Measurements from ENCODE around the gene RBM24. TPM values are rescaled to one million over a fixed set of nuclear protein-coding genes. Genes with fewer than 3 reads are reported as not detected.

RBM24 gene
- total and polyA plus RNA-seq, 2 of the 13 experiments (the other 11 are each of a cell fraction or from before 2014, with no cell fraction given): 1.5 to 14.2 TPM

DNA sequence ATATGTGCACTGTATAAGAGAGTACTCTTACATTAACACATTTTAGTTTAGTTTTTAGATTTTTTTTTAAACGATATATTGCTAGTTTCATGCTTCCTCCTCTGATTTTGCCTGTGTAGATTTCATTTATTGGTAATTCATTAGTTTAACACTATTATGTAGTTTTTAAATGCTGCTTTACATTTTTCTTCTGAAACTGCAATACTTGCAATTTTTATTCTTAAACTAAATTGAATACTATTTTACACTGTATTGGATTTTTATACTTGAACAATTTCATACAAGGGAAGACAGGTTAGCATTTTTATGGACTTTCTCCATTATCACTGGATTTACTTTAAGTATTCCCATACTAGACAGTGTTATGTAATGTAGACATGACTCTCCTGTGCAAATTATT lies 12.2 kb downstream of the RBM24 start:
- Histone ChIP-seq H2AFZ (ENCODE audit: low read length) (no peak overlapping the region), H3K79me2 (ENCODE audit: insufficient read depth, low read length) (no peaks in the 10 kb centered on the region), H3K9ac (ENCODE audit: insufficient read depth, low read depth, low read length) (no peak overlapping the region), H3K9me3 (ENCODE audit: low read length) (no peaks in the 10 kb centered on the region), H3K36me3 (replicated peaks in 1 of 2; ENCODE audit: control insufficient read depth in 1 of 2, insufficient read depth in 2 of 2, low read length in 2 of 2) (no peaks in the 10 kb centered on the region), H3K4me3 (replicated peaks in 1 of 3; ENCODE audit: insufficient read depth in 1 of 3, low read depth in 2 of 3, low read length in 3 of 3) (no peak overlapping the region), H3K4me1 (ENCODE audit: insufficient read depth, low read length) (peaks cover 8% of the 10 kb centered on the region; the same call in 1 of the 2 replicates), H4K20me1 (ENCODE audit: insufficient read depth, low read length) (no peaks in the 10 kb centered on the region), H3K27me3 (ENCODE audit: control insufficient read depth in 1 of 2, insufficient read depth in 2 of 2, low read length in 2 of 2) (no peaks in the 10 kb centered on the region), H3K4me2 (ENCODE audit: low read depth, low read length) (no peak overlapping the region), H3K27ac (ENCODE audit: extremely low read length, insufficient read depth, low read length) (no peak overlapping the region)
- intact Hi-C loops (cut with micrococcal nuclease; ENCODE audit: unreplicated experiment) (no loop called here), in situ Hi-C loops (cut with HindIII; ENCODE audit: extremely low pct_ligation_motif_present, low pct_unique_long_range_greater_than_20kb) (no loop called here)
- peak in 1 of 2 experiments; percentile 50; a peak in 1 of 4 replicates for TF ChIP-seq MAFK (conservative IDR thresholded peaks at IDR 0.05 in 1 of 2, IDR thresholded peaks at IDR 0.05 in 1 of 2; ENCODE audit: low read length in 2 of 2)
- TF ChIP-seq, protein P1, sequence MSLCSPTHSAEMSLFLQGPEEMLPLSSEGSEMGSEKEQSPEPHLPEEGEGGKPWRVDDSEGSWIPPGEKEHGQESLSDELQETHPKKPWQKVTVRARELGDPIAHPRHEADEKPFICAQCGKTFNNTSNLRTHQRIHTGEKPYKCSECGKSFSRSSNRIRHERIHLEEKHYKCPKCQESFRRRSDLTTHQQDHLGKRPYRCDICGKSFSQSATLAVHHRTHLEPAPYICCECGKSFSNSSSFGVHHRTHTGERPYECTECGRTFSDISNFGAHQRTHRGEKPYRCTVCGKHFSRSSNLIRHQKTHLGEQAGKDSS (CRISPR knock-in tag; IDR thresholded peaks at IDR 0.05; ENCODE audit: borderline replicate concordance, low read depth): no peak
- no peak for DNase-seq (ENCODE audit: low spot score)
- POLR2A ChIA-PET: no interaction called here
- WGBS (ENCODE audit: low lambda C conversion rate): 57% methylated on average over 1 of the region's 1 CpG
- CTCF ChIA-PET (ENCODE audit: low intra/inter-chr PET ratio, low total read pairs): no interaction called here
- FAIRE-seq: no peak
- BruUV-seq (replicated peaks): no TSS peak
- ATAC-seq: no peak

DNA sequence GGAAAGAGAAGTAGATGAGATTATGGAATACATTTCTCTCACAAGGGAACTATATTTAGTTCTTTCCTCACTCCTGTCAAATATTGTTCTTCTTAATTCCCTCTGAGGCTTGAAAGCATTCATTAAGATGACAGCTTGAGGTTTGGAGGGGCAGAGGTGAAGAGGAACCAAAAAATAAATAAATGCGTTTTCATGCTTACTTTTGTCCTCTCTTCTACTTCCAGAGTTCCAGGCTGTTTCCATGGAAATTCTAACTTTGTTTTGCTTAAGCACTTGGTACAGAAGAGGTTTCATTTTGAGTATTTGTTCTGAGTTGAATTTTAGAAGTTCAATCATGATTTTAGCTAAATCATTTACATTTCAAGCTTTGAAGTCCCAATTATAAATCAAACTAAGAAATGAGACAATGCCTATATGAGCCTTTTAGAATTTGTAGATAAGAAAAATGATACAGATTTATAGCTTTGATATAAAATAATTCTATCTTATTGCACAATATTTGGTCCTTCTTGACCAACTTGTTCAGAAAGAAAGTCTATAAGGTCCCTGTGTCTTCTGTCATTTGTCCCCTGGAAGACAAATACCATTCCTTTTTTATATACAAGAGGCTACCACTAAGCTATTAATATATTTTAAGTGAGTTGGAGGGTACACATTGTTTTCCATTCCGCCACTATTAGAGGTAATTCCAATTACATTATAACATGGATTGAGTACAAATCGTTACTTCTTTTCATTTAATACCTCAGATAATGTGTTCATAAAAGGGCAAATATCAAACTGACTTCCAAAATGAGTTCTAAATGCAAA lies 16.3 kb downstream of the RBM24 start:
- 43% methylated on average over 3 of the region's 3 CpGs for WGBS (ENCODE audit: low lambda C conversion rate)
- peaks cover 8% of the 10 kb centered on the region; the same call in 1 of the 2 replicates for H3K4me1 ChIP-seq (ENCODE audit: insufficient read depth, low read length)
- CTCF ChIA-PET (ENCODE audit: low intra/inter-chr PET ratio, low total read pairs): no interaction called here
- H3K79me2 ChIP-seq (ENCODE audit: insufficient read depth, low read length): no peaks in the 10 kb centered on the region
- no peaks in the 10 kb centered on the region for H4K20me1 ChIP-seq (ENCODE audit: insufficient read depth, low read length)
- H3K27ac ChIP-seq (ENCODE audit: extremely low read length, insufficient read depth, low read length): no peak overlapping the region
- H2AFZ ChIP-seq (ENCODE audit: low read length): peak overlapping the region; percentile 9
- no peak overlapping the region for H3K4me3 ChIP-seq (replicated peaks in 1 of 3; ENCODE audit: insufficient read depth in 1 of 3, low read depth in 2 of 3, low read length in 3 of 3)
- no peak overlapping the region for H3K9ac ChIP-seq (ENCODE audit: insufficient read depth, low read depth, low read length)
- FAIRE-seq: no peak
- in situ Hi-C loops (cut with HindIII; ENCODE audit: extremely low pct_ligation_motif_present, low pct_unique_long_range_greater_than_20kb) (no loop called here), intact Hi-C loops (cut with micrococcal nuclease; ENCODE audit: unreplicated experiment) (no loop called here)
- H3K4me2 ChIP-seq (ENCODE audit: low read depth, low read length): no peak overlapping the region
- no peaks in the 10 kb centered on the region for H3K36me3 ChIP-seq (replicated peaks in 1 of 2; ENCODE audit: control insufficient read depth in 1 of 2, insufficient read depth in 2 of 2, low read length in 2 of 2)
- no peak for ATAC-seq
- POLR2A ChIA-PET: no interaction called here
- TF ChIP-seq ZNF781 (CRISPR knock-in tag; IDR thresholded peaks at IDR 0.05; ENCODE audit: borderline replicate concordance, not compliant biosample characterization): no peak
- TF ChIP-seq CEBPB (IDR thresholded peaks at IDR 0.05; ENCODE audit: borderline replicate concordance, low read depth, low read length): peak; percentile 68
- DNase-seq (ENCODE audit: low spot score): no peak
- no peaks in the 10 kb centered on the region for H3K9me3 ChIP-seq (ENCODE audit: low read length)
- H3K27me3 ChIP-seq (ENCODE audit: control insufficient read depth in 1 of 2, insufficient read depth in 2 of 2, low read length in 2 of 2): no peaks in the 10 kb centered on the region
- BruUV-seq (replicated peaks): no TSS peak

Data from HepG2 (cell line).